ENCODE measurements around the gene WDR86. TPM values are rescaled to one million over a fixed set of nuclear protein-coding genes. Genes with fewer than 3 reads are reported as not detected.

The WDR86 gene
- polyA plus RNA-seq (ENCODE audit: insufficient read length in 4 of 4) = 10 to 100 TPM; 24.8 to 48.7 (median 25.9) TPM

DNA sequence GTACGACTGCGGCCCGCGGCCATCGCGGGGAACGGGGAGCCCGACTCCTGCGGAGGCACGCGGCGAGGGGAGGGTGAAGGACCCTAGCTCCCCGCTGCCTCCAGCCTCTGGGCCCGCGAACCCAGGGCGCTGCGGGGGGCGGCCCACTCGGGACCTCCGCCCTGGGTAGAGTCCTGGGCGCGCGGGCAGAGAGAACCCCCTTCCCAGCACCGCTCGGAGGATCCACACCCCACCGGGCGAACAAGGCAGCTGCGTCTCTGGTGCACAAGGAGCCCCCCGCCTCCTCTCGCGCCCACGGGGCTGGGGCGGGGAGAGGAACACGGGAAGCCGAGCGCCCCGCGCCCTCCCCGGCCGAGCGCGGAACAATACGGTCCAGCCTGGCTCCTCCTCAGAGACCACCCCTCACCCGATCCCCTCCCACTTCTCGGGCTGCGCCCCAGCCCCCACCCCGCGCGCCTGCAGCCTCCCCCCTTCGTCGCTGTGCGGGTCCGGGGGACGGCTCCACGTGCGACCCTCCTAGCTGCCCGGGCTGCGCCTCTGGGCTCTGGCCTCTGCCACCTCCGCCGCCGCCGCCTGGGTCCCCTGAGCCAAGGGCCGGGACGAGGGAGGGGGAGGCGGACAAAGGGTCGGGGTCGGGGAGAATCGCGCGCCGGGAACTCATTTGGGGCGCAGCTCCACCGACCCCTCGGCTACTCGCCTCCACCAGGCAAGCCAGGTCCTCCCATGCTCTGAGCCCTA is at the start of gene WDR86:
Gene WDR86, minus strand, starts transcription at position 372 of the 738 bp plus-strand sequence. CDS start 449 bp downstream, outside the sequence.
- DNase-seq (ENCODE audit: low read depth in 4 of 4, low spot score in 3 of 4) = peak in 2 of 4 donors; percentile 57 to 66

DNA sequence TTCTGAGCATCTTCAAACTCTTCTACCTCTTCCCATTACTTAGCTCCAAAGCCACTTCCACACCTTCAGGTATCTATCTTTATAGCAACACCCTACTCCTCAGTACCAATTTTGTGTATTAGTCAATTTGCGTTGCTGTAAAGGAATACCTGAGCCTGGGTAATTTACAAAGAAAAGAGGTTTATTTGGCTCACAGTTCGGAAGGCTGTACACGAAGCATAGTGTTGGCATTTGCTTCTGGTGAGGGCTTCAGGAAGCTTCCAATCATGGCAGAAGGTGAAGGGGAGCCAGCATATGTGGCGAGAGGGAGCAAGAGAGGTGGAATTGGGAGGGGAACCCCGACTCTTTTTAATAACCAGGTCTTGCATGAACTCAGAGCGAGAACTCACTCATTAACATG is 47.7 kb upstream of the WDR86 start:
- no peak for DNase-seq (ENCODE audit: low read depth in 4 of 4, low spot score in 3 of 4)

DNA sequence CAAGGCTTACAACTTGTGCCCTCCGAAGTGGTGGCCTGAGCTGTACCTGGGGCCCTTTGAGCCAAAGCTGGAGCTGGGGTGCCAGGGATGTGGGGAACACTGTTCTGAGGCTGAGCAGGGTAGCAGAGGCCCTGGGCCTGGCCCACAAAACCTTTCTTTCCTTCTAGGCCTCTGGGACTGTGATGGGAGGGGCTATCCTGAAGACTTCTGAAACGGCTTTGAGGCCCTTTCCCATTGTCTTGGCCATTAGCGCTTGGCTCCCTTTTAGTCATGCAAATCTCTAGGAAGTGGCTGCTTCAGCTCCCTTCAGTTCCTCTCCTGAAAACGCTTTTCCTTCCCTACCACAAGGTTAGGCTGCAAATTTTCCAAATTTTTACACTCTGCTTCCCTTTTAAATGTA is 46.9 kb upstream of the WDR86 start:
- DNase-seq (ENCODE audit: low read depth in 4 of 4, low spot score in 3 of 4) = no peak

DNA sequence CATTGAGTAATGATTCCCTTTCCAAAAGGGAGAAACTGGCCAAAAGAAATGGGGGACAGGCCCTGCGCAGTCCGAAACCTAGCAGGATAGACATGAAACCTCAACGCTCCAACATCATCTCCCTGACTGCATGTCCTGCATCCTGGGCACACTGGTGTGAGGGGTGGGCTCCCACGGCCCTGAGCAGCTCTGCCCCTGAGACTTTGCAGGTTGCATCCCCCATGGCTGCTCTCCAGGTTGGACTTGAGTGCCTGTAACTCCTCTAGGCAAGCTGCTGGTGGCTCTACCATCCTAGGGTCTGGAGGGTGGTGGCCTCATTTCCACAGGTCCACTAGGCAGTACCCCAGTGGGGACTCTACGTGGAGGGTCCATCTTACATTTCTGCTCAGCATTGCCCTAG is 46.4 kb upstream of the WDR86 start:
- DNase-seq (ENCODE audit: low read depth in 4 of 4, low spot score in 3 of 4) = no peak

GRCh38 chr7:151455690-151456089 is 45.9 kb upstream of the WDR86 start:
- DNase-seq (ENCODE audit: low read depth in 4 of 4, low spot score in 3 of 4) = no peak

DNA sequence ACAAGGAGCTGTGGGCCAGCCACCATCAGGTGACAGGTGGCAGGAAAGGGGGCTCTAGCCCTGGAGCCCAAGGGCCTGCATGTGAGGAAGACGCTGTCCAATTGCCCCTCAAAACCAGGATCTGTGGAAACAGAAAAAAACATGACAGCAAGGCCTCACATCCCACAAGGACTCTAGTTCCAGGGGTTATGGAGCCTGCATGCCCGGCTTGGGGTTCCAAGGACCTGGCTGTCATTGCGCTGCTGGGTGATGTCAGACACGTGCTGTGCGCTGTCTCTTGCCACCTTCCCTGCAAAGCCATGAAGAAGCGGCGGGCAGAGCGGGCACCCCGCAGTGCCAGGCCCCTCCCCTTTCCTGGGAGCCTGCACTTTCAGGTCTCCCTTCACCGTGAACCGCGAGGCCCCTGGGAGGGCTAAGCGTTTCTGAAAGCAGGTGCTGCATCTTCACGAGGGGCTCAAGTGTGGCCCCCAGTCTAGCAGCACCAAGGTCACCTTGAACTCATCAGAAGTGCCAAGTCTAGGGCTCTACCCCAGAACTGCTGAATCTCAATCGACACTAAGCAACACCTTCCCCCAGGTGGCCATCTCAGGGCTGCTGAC is 45.2 kb upstream of the WDR86 start:
- no peak for DNase-seq (ENCODE audit: low read depth in 4 of 4, low spot score in 3 of 4)

DNA sequence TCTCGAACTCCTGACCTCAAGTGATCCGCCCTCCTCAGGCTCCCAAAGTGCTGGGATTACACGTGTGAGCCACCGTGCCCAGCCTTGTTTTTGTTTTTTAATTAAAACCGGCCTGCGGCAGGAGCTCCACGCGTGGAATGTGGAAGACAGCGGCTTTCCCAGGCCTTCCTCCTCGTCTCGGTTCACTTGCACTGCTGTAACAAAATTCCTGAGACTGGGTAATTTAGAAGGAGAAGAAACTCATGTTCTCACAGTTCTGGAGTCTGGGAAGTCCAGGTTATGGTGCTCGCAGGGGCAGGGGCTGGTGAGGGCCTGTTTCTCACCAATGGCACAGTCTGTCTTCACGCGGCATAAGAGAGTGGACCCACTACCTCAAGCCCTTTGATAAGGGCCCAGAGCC is 44.5 kb upstream of the WDR86 start:
- no peak for DNase-seq (ENCODE audit: low read depth in 4 of 4, low spot score in 3 of 4)

GRCh38 chr7:151453326-151453791 is 43.5 kb upstream of the WDR86 start:
- DNase-seq (ENCODE audit: low read depth in 4 of 4, low spot score in 3 of 4) = no peak

GRCh38 chr7:151452680-151453325 is 43.0 kb upstream of the WDR86 start:
- DNase-seq (ENCODE audit: low read depth in 4 of 4, low spot score in 3 of 4) = no peak

DNA sequence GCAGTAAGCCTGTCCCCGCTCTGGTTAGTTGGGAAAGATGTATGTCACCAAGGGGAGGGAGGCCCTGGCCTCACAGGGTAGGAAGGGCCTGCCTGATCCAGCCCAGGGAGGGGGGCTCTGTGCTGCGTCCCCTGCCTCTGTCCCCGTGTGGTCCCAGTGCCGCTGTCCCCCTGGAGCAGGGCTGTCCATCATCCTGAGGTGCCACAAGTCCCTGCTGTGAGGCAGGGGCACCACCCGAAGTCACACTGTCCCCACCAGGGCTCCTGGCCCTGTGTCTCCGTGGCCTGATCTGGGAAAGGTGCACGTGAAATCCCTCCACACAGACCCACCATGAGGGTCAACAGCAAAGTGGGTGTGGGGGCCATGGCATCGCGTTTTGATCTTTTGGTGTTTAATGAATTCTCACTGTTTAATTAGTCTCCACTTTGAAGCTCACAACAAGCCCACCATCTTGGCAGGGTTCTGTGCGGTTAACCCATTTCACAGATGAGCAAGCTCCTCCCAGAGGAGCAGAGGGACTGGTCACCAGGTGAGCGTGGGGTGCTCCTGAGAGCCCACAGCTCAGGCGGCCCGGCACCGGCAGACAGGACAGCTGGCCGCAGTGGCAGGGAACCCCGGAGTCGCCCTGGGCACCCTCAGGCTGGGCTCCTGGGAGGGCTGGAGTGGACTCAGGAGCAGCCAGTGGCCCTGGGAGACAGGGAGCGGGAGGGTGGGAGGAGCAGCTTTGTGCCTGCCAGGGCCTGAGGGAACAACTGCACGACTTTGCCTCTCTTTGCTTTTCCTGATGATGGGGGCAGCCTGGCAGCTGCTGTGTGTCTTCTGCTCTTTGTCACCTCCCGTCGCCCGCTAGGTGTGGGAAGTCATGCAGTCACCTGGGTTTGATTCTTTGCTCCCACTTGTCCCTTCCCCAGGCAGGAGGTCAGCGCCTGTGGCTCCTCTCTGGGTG is 42.1 kb upstream of the WDR86 start:
- no peak for DNase-seq (ENCODE audit: low read depth in 4 of 4, low spot score in 3 of 4)

DNA sequence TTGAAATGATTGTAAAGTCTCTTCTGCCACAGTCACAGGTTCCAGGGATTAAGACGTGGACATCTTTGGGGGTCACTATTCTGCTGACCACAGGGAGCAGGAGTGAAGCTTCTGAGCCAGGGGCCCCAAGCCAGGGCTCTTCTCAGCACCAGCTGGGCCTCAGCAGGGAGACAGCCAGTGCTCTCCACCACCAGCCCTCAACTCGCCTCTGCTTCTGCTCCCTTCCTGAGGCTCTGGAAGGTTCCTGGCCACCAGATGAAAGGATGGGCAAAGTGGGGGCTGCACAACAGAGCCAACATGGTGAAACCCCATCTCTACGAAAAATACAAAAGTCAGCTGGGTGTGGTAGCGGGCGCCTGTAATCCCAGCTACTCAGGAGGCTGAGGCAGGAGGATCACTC is 41.3 kb upstream of the WDR86 start:
- no peak for DNase-seq (ENCODE audit: low read depth in 4 of 4, low spot score in 3 of 4)

DNA sequence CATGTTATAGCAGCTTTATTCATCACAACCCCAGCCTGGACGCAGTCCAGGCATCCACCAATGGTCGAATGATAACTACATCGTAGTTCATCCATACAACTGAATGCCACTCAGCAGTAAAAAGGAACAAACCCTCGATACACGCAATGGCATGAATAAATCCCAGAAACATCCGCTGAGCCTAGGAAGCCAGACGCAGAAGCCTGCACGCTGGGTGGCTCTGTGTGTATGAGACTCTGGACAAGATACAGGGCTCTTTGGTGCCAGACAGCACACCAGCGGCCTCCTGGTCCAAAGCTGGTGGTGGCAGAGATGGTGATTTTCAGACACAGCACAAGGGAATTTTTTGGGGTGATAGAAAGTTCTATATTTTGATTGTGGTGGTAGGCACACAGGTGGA is 40.2 kb upstream of the WDR86 start:
- DNase-seq (ENCODE audit: low read depth in 4 of 4, low spot score in 3 of 4) = no peak

DNA sequence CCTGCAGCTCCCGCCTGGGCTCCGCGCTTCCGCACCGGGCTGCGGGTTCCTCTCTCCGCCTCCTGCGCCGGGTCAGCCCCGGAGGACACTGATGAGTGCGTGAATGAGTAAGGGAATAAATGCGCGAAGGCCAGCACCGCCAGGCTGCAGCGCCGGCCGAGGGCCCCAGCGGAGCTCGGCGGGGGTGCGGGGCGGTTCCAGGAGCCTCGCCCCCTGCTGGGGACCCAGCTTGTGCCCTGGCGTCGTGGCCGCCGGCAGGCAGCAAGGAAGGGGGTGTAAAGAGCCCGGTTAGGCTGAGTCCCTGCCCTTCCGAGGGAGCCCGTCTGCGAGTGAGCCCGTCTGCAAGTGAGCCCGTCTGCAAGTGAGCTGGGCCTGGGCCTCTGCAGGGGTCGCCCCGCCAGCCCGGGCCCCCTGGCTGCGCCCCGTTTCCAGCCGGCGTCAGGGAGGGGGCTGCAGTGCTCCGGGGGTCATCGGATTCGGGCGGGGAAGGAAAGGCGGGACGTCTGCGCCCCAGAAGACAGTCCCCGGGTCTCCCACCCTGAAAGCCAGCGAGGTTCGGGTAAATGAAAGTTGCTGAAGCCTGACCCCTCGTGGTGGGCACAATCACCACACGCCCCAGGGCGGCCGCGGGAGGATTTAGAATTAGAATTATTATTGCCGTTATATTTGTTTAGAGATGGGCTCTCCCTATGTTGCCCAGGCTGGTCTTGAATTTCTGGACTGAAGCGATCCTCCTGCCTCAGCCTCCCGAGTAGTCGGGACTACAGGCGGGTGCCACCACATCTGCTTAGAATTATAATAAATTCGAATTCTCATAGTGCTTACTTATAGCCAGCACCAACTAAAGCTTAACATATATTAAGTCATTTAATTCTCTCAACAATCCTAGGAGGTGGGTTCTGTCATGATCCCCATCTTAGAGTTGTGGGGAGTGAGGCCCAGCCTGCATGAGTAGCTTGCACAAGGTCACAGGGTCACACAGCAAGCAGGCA is 38.7 kb upstream of the WDR86 start:
- DNase-seq (ENCODE audit: low read depth in 4 of 4, low spot score in 3 of 4) = peak in 1 of 4 donors; percentile 63

GRCh38 chr7:151447901-151448260 is 38.0 kb upstream of the WDR86 start:
- DNase-seq (ENCODE audit: low read depth in 4 of 4, low spot score in 3 of 4) = no peak

DNA sequence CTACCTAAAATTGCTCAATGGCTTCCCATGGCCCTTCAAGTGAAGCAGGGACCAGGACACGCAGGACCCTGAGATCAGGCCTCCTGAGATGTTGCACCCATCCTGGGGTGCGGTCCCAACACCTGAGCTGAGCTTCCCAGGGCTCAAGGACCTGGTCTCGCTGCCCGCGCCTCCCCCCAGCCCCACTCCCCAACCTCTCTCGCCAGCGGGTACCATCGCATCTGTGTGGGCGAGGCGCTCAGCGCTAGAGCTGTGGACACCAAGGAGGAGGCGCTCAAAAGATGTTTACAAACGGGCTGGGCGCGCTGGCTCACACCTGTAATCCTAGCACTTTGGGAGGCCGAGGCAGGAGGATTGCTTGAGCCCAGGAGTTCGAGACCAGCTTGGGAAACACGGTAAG is 37.5 kb upstream of the WDR86 start:
- no peak for DNase-seq (ENCODE audit: low read depth in 4 of 4, low spot score in 3 of 4)

- DNase-seq (ENCODE audit: low read depth in 4 of 4, low spot score in 3 of 4) = no peak
These were observed 36.6 kb upstream of the WDR86 start for GRCh38 chr7:151446412-151446811.

DNA sequence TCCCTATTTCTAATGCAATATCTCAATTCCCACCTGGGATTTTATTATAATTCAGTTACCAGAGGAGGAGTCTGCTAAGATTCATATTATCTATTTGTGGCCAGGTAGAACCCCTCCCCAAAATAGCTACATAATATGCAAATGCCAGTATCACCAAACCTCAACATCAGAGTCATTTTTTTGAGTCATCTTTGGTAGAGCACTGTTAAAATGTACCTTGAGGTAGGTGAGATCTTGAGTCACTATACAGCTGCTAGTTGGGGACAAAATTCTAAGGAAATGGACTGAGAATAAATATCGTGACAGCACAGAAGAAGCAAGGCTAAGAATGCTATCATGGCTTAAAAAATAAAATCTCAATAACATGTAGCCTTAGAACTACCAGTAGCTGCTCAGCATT is 34.8 kb upstream of the WDR86 start:
- no peak for DNase-seq (ENCODE audit: low read depth in 4 of 4, low spot score in 3 of 4)

- DNase-seq (ENCODE audit: low read depth in 4 of 4, low spot score in 3 of 4) = no peak
These were observed 33.1 kb upstream of the WDR86 start for GRCh38 chr7:151442776-151443496.
